ENCODE results near the gene PDCD1LG2.

DNA sequence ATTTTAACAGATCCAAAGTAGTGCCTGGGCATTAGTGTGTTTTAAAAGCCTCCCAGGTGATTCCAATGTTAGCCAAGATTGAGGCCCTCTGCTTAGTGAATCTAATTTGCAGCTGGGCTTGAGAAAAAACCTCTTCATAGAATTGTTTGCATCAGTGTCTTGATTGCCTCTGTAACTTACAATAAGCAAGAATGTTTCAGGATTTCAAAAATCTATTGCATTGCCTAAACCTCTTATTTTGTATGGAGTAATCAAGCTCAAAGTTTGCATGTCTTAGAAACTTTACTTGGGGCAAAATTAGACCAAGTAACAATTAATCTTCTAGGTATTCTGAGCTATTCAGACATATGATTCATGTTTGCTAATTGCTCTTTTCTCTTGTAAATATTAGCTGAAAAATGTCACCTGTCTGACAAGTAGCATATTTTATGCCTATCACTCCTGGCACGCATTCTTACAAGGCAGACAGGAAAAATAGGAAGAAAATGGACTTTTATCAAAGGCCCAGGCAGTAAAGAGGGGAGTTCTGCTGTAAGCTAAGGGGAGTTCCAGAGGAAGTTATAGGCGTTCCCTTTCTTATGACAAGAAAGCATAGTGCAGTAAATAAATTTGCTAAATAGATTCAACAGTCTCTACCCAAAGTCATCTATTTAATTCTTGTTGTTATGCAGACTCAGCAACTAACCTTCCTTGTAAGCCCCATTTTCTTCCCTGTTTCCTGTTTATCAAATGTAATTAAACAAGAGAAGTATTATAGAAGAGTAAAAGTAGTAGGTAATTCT is 21.0 kb downstream of the PDCD1LG2 start:
- no peak for TF ChIP-seq CTCF (IDR thresholded peaks at IDR 0.05; ENCODE audit: control extremely low read depth in 1 of 3, insufficient read depth in 1 of 3, low read depth in 1 of 3, low read length in 3 of 3)
- no peak for TF ChIP-seq SP2 (IDR thresholded peaks at IDR 0.05; ENCODE audit: low read length)
- TF ChIP-seq JUND (IDR thresholded peaks at IDR 0.05; ENCODE audit: low read length): no peak
- no peak for TF ChIP-seq POLR2A (IDR thresholded peaks at IDR 0.05; ENCODE audit: control extremely low read depth in 1 of 2, low read depth in 2 of 2, low read length in 2 of 2)
- TF ChIP-seq PHF8 (conservative IDR thresholded peaks at IDR 0.05; ENCODE audit: low read depth, low read length): no peak
- TF ChIP-seq YY1 (IDR thresholded peaks at IDR 0.05; ENCODE audit: low read depth, low read length): no peak
- no peak for TF ChIP-seq FOSL1 (IDR thresholded peaks at IDR 0.05; ENCODE audit: insufficient read depth, low read depth, low read length)
- no peak for TF ChIP-seq KDM1A (IDR thresholded peaks at IDR 0.05; ENCODE audit: borderline replicate concordance, low read length)
- no peak for TF ChIP-seq MAFK (IDR thresholded peaks at IDR 0.05; ENCODE audit: low read depth, low read length)
- TF ChIP-seq RXRA (IDR thresholded peaks at IDR 0.05; ENCODE audit: insufficient read depth, low read depth, low read length): no peak
- no peak for TF ChIP-seq HDAC6 (IDR thresholded peaks at IDR 0.05; ENCODE audit: low read depth, low read length)
